HFFc6 (cell line): Measurements from ENCODE around the gene SDHC. TPM values are rescaled to one million over a fixed set of nuclear protein-coding genes. Genes with fewer than 3 reads are reported as not detected.

Experiments
- DNase-seq: peaks from one replicate; pipeline ENCODE4 v3.0.0-alpha.2; 2018
- H3K27ac Mint-ChIP-seq: 2 replicates; pipeline ENCODE4 v1.8.0; 2020; ENCODE audit warnings: mild to moderate bottlenecking, mixed read lengths
- H3K27me3 Mint-ChIP-seq: 2 replicates; pipeline ENCODE4 v1.8.0; 2021; ENCODE audit warnings: mild to moderate bottlenecking, moderate library complexity, mixed read lengths; ENCODE audit not compliant: insufficient read depth
- H3K36me3 Mint-ChIP-seq: 2 replicates; pipeline ENCODE4 v1.8.0; 2021; ENCODE audit warnings: low read depth, mixed read lengths
- H3K4me1 Mint-ChIP-seq: 2 replicates; pipeline ENCODE4 v1.8.0; 2020; ENCODE audit warnings: low read depth, mixed read lengths
- H3K4me3 Mint-ChIP-seq: 2 replicates; pipeline ENCODE4 v1.8.0; 2020; ENCODE audit warnings: mild to moderate bottlenecking, moderate library complexity, mixed read lengths
- H3K9me3 Mint-ChIP-seq: 2 replicates; pipeline ENCODE4 v1.8.0; 2020; ENCODE audit warnings: mild to moderate bottlenecking, mixed read lengths
- total RNA-seq, 6 experiments: library from RNA; stranded (reverse); fragmentation: NEBNext Ultra II Directional; extraction: Animal tissue kit (Norgen Biotek cat#: 25700); gene quantifications; 2 replicates in 1 of 6; 3 replicates in 5 of 6; pipeline ENCODE4 v1.2.3, GENCODE V29; 2021
- TF ChIP-seq, protein P1 (sequence below): fragments of 200-600 bp; sonication (generic); IDR thresholded peaks from 2 replicates; pipeline ENCODE4 v1.5.0; 2021; ENCODE audit warnings: antibody characterized with exemption, mild to moderate bottlenecking

SDHC gene
- total RNA-seq, 6 experiments from 2014 or later = 237 to 285 (median 247) TPM

DNA sequence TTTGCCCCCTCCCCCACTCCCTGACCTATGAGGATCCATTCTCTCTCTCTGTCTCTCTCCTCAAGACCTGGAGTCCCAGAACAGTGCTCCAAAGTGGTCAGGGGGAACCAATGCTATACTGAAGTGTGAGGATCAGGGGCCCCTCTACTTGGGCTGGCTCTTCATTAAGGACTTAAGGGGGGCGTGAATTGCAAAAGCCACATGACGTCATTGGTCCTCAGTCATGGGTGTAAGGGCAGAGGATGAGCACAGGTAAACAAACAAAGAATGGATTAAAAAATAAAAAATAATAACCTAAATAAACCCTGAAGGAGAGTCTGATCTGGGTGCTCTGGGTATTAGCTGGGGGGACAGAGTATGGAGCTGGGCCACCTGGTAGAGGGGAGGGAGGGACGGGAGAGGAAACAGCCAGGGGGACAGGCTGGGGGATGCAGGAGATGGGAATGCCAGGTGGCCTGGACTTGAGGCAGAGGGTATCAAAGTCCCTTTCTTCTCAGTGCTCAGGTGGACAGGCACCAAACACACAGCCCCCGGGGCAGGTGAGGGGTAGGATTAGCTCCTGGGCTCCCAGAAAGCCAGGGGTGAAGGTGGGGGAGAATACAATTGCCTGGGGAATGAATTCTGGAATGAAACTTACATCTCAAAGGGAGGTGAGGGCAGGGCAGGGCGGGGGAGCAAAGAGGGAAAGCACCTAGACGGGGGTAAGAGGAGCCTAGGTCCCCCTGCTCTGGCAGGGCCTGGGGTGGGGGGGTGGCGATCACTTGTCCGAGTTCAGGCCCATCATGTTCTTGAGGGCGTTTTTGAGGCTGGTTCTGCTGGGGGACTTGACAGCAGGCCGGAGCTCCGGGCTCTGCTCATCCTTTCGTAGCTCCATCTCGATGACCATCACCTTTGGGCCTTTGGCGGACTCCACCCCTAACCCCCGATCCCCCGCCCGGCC, 9.0 kb upstream of the SDHC start:
- DNase-seq = no peak
- TF ChIP-seq, protein P1, sequence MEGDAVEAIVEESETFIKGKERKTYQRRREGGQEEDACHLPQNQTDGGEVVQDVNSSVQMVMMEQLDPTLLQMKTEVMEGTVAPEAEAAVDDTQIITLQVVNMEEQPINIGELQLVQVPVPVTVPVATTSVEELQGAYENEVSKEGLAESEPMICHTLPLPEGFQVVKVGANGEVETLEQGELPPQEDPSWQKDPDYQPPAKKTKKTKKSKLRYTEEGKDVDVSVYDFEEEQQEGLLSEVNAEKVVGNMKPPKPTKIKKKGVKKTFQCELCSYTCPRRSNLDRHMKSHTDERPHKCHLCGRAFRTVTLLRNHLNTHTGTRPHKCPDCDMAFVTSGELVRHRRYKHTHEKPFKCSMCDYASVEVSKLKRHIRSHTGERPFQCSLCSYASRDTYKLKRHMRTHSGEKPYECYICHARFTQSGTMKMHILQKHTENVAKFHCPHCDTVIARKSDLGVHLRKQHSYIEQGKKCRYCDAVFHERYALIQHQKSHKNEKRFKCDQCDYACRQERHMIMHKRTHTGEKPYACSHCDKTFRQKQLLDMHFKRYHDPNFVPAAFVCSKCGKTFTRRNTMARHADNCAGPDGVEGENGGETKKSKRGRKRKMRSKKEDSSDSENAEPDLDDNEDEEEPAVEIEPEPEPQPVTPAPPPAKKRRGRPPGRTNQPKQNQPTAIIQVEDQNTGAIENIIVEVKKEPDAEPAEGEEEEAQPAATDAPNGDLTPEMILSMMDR = no peak
- peaks cover 36% of the 10 kb centered on the region for H3K4me1 Mint-ChIP-seq
- H3K27ac Mint-ChIP-seq = peak overlapping the region; percentile 31; the same call in 1 of the 2 replicates
- peak overlapping the region; percentile 88 for H3K4me3 Mint-ChIP-seq
- no peaks in the 10 kb centered on the region for H3K9me3 Mint-ChIP-seq
- no peaks in the 10 kb centered on the region for H3K36me3 Mint-ChIP-seq
- peaks cover 13% of the 10 kb centered on the region for H3K27me3 Mint-ChIP-seq

DNA sequence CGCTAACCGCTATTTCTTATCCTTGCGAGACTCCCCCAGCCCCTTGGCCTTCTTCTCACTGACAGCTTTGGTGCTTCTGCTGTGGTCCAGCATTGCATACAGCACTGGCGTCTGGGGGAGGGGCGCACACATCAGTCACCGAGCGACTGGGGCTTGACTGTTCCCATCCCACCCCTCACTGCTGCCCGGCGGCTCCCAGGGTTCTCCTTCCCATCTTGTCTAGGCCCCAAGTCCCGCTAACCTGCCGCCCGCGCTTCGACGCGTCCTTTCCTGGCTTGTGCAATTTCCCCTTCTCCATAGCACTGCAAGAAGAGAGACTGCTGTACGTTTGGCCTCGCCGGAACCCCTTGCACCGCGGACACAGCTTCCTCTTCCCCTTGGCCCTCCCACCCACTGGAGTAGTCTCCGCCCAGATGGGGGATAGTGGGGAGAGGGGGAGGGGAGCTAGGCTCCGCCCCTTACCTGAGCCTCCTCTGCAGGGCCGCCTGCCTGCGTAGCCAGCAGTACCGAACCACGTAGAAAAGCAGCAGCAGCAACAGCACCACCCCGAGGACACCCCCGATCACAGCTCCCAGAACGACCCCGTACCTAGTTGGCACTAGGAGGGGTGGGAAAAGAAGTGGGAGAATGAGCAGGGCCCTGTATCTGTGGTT, 8.2 kb upstream of the SDHC start:
- Mint-ChIP-seq H3K27me3 (peaks cover 11% of the 10 kb centered on the region), H3K27ac (peak overlapping the region; percentile 31; the same call in 1 of the 2 replicates), H3K36me3 (no peaks in the 10 kb centered on the region), H3K9me3 (no peaks in the 10 kb centered on the region), H3K4me3 (peak overlapping the region; percentile 88), H3K4me1 (peaks cover 36% of the 10 kb centered on the region)
- TF ChIP-seq, protein P1 = peak; percentile 12; the same call in 1 of the 2 replicates
- no peak for DNase-seq

DNA sequence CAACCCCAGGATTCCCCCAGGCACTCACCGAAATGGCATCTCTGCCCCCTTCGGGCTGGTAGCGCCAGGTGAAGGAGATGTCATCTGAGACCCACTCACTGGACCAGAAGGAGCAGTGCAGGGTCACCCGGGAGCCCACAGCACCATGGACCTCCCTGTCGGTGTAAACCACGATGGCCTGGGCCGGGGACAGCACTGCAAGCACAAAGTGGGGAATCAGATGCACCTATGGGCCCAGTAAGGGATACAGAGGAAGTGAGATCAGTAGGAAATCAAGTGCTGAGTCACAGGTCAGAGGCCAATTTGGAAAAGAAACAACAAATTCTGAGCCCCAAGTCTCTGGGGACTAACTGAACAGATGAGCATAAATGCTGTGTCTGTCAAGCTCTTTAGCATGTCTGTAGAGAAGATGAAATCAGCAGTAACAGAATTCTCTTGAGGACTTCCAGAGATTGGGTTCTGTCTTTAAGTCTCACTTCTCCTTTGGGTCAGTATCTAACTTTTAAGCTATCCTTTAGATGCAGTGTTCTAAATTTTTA, 6.9 kb upstream of the SDHC start:
- no peaks in the 10 kb centered on the region for H3K9me3 Mint-ChIP-seq
- DNase-seq = no peak
- peaks cover 36% of the 10 kb centered on the region for H3K4me1 Mint-ChIP-seq
- H3K4me3 Mint-ChIP-seq = no peak overlapping the region
- no peaks in the 10 kb centered on the region for H3K36me3 Mint-ChIP-seq
- H3K27me3 Mint-ChIP-seq = peaks cover 11% of the 10 kb centered on the region
- TF ChIP-seq, protein P1 = no peak
- no peak overlapping the region for H3K27ac Mint-ChIP-seq

DNA sequence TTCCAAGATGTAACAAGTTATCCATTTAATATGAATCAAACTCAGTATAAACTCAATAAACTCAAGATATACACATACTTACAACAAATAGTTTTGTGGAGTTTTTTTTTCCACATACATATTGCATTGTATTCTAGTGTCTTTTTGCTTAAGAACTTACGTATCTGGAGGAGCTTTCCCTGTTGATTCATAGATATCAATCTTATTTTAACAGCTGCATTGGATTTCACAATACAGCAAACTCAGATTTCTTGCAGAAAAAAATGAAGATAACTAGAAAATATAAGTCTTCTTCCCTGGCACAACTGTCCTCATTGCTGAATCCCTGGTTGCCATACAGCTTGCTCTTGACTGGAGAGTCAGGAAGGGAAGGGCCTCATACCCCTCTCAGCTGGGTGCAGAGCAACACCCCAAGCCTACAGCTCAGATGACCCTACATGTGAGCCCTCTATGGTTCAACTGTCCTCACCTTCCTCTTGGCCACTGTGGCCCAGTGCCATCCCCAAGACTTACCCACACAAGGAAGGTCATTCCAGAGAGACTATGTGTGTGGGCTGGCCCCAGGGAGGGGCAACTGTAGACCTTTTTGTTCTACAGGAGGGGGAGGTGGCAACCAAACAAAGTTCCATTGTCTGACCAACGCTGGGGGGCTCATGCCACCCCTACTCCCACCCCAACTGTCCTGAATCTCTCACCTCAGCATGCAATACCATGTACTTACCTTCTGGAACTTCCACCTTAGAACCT, 6.1 kb upstream of the SDHC start:
- TF ChIP-seq, protein P1 = no peak
- H3K27ac Mint-ChIP-seq = no peak overlapping the region
- peaks cover 36% of the 10 kb centered on the region for H3K4me1 Mint-ChIP-seq
- no peaks in the 10 kb centered on the region for H3K36me3 Mint-ChIP-seq
- DNase-seq = no peak
- peaks cover 13% of the 10 kb centered on the region for H3K27me3 Mint-ChIP-seq
- no peaks in the 10 kb centered on the region for H3K9me3 Mint-ChIP-seq
- no peak overlapping the region for H3K4me3 Mint-ChIP-seq

GRCh38 chr1:161309868-161310267, 4.3 kb upstream of the SDHC start, which contains the start of gene MPZ:
Gene MPZ (minus strand): TSS chr1:161309968. CDS start chr1:161309905, 63 bp downstream.
- H3K27me3 Mint-ChIP-seq = peaks cover 11% of the 10 kb centered on the region
- no peaks in the 10 kb centered on the region for H3K9me3 Mint-ChIP-seq
- H3K4me1 Mint-ChIP-seq = peaks cover 41% of the 10 kb centered on the region
- TF ChIP-seq, protein P1 = no peak
- DNase-seq = no peak
- H3K27ac Mint-ChIP-seq = no peak within 1 kb of the TSS
- H3K36me3 Mint-ChIP-seq = peaks cover 6% of the 10 kb centered on the region; the same call in 1 of the 2 replicates
- no peak within 1 kb of the TSS for H3K4me3 Mint-ChIP-seq
